Measurements from ENCODE around the gene DCC.

The DCC gene

GRCh38 chr18:53560546-53560945 is 1220.5 kb downstream of the DCC start:
- Histone ChIP-seq H3K4me1 (ENCODE audit: control insufficient read depth in 2 of 2, insufficient read depth in 2 of 2, low read length in 2 of 2) (no peaks in the 10 kb centered on the region), H3K36me3 (ENCODE audit: control insufficient read depth in 2 of 2, insufficient read depth in 2 of 2, low read length in 2 of 2) (no peaks in the 10 kb centered on the region), H3K27me3 (ENCODE audit: control insufficient read depth in 2 of 2, insufficient read depth in 2 of 2, low read length in 2 of 2) (no peaks in the 10 kb centered on the region), H3K4me3 (ENCODE audit: low read length in 2 of 2) (no peak overlapping the region), H3K9me3 (ENCODE audit: control insufficient read depth in 2 of 2, low read length in 2 of 2) (no peaks in the 10 kb centered on the region), H3K27ac (ENCODE audit: low read depth in 2 of 2, low read length in 2 of 2) (no peak overlapping the region), H3K9ac (ENCODE audit: low read depth in 1 of 2, low read length in 2 of 2) (no peak overlapping the region)

GRCh38 chr18:53566626-53567025 is 1226.6 kb downstream of the DCC start:
- no peaks in the 10 kb centered on the region for H3K4me1 ChIP-seq (ENCODE audit: control insufficient read depth in 2 of 2, insufficient read depth in 2 of 2, low read length in 2 of 2)
- H3K9ac ChIP-seq (ENCODE audit: low read depth in 1 of 2, low read length in 2 of 2), result no peak overlapping the region
- H3K36me3 ChIP-seq (ENCODE audit: control insufficient read depth in 2 of 2, insufficient read depth in 2 of 2, low read length in 2 of 2), result no peaks in the 10 kb centered on the region
- no peaks in the 10 kb centered on the region for H3K9me3 ChIP-seq (ENCODE audit: control insufficient read depth in 2 of 2, low read length in 2 of 2)
- H3K4me3 ChIP-seq (ENCODE audit: low read length in 2 of 2), result no peak overlapping the region
- no peak overlapping the region for H3K27ac ChIP-seq (ENCODE audit: low read depth in 2 of 2, low read length in 2 of 2)
- H3K27me3 ChIP-seq (ENCODE audit: control insufficient read depth in 2 of 2, insufficient read depth in 2 of 2, low read length in 2 of 2), result no peaks in the 10 kb centered on the region

GRCh38 chr18:53567929-53568574 is 1228.1 kb downstream of the DCC start:
- H3K4me3 ChIP-seq (ENCODE audit: low read length in 2 of 2), result no peak overlapping the region
- no peaks in the 10 kb centered on the region for H3K9me3 ChIP-seq (ENCODE audit: control insufficient read depth in 2 of 2, low read length in 2 of 2)
- no peaks in the 10 kb centered on the region for H3K4me1 ChIP-seq (ENCODE audit: control insufficient read depth in 2 of 2, insufficient read depth in 2 of 2, low read length in 2 of 2)
- H3K27me3 ChIP-seq (ENCODE audit: control insufficient read depth in 2 of 2, insufficient read depth in 2 of 2, low read length in 2 of 2), result no peaks in the 10 kb centered on the region
- H3K27ac ChIP-seq (ENCODE audit: low read depth in 2 of 2, low read length in 2 of 2), result no peak overlapping the region
- H3K9ac ChIP-seq (ENCODE audit: low read depth in 1 of 2, low read length in 2 of 2), result no peak overlapping the region
- H3K36me3 ChIP-seq (ENCODE audit: control insufficient read depth in 2 of 2, insufficient read depth in 2 of 2, low read length in 2 of 2), result no peaks in the 10 kb centered on the region
